ACHN (cell line): ENCODE measurements around the gene MAP2K6.
"Not testable (repeated sequence)": the region's sequence is repeated elsewhere in the genome, so short reads cannot be mapped to it uniquely, and the experiment has no call there.

Experiments used
- DNase-seq: peaks from one replicate; pipeline ENCODE4 v3.0.0-alpha.2; 2015
- in situ Hi-C: cut with HindIII; loops from 2 replicates; pipeline ENCODE4 v1.10.0; 2017; ENCODE audit warnings: low sequenced_read_pairs, low pct_ligation_motif_present, low pct_unique_long_range_greater_than_20kb

The MAP2K6 gene

DNA sequence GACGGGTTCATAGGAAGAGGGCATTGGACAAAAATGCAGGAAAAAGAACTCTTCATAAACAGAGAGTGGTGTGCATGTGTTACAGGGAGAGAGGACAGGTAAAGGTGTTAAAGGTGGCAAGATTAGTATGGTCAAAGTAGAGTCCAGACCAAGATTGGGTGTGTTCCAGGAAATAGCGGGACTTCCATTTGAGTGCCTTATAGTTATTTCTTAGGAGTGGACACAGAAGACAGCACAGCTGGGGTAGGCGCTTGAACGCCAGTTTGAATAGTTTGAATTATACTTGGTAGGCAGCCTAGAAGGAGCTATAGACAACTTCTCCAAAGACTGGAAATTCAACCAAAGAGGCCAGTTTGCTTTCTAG is 63.4 kb downstream of the MAP2K6 start:
- in situ Hi-C loops, result no loop called here
- DNase-seq, result no peak

DNA sequence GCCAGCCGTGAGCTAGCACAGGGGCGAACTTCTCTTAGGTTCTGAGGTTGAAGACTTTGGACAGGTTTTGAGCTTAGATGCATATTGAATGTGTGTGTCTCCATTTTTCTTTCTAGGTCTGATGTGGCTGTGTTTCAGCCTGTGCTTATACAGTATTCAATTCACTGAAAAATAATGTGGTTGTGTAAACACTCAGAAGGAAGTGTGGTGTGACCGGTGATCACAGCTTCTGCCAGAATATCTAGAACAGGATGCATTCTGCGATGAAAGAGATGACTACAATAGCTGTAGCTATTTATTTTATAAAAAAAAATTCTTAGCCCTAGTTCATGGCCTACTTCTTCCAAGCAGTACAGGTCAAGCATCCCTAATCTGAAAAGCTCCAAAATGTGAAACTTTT is 64.4 kb downstream of the MAP2K6 start:
- DNase-seq, result no peak
- in situ Hi-C loops, result no loop called here

DNA sequence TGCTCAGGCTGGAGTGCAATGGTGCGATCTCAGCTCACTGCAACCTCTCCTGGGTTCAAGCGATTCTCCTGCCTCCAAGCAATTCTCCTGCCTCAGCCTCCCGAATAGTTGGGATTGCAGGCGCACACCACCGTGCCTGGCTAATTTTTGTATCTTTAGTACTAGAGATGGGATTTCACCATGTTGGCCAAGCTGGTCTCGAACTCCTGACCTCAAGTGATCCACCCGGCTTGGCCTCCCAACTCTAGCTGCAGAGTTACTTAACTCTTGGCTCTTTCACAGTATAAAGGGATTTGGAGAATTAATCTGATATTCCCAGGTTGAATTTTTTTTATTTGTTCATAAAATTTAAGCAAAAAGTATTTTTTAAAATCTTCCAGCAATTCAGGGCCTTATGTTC is 65.3 kb downstream of the MAP2K6 start:
- DNase-seq, in situ Hi-C loops: not testable (repeated sequence)

DNA sequence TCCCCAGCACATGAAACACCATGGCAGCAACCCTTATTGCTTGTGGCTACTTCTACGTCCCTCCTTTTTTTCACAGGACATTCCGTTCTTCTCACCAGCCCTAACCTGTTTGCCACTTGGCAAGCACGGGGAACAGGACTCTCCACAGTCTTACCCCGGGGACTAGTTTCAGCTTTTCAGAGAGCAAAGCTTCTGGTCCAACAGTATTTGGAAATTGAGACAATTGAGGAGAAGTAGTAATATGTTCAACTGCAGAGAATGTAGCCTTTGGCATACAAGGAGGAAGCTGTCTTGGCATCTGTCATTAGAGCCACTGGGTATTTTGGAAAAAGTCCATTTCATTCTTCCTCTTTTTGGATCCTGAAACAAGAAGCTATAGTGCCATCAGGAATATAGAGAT is 65.7 kb downstream of the MAP2K6 start:
- in situ Hi-C loops, result no loop called here
- no peak for DNase-seq

DNA sequence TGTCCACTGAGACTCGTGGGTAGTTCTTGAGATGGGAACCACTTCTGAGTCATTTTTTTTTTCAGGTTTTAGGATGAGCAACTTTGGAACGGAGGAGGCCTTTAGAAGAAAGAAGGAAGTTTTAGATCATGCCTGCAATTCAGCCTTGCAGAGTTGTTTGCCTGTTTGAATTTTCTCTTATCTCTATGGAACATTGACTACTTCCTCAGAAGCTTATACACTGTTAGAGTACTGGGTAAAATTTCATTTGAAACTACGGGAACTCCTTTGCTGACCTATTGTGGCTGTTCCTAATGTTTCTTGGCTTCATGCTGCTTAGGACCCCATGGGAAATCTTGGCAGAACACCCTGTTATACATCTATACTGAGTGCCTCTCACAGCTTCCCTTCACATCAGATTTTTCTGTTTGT is 70.8 kb downstream of the MAP2K6 start:
- DNase-seq, result no peak
- in situ Hi-C loops, result no loop called here

DNA sequence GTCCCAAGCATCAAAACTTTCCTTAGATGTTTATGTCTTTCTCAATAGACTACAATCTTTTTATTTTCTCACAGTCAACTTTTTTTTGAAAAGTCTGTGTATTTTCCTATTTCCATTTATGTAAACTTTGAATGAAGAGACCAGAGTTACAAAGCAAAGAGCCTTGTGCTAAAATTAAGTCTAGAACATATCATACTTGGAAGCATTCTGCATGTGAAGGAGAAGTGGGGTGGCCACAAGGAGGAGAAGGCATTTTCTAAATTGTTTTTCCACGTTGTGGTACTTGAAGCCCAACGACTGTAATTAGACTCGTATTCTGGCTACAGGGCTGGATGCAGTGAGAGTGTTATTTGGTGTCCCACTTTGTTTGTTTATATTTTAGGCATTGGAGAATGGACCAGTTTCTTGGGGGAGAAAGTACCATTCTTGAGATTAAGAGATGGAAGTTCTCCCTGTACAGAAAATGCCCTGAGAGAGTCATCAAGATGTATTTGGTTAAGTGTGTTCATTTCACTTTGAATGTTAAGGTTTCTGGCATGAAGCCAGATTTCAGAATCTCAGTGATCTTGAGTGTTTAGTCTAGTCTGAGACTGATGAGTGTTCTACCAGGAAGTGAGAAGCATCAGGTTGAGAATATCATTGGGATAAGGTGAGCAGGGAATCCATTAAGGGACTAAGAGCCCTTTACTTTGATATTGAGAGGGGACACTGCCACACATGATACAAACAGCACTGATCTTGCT is 71.6 kb downstream of the MAP2K6 start:
- DNase-seq, result no peak
- in situ Hi-C loops, result no loop called here

DNA sequence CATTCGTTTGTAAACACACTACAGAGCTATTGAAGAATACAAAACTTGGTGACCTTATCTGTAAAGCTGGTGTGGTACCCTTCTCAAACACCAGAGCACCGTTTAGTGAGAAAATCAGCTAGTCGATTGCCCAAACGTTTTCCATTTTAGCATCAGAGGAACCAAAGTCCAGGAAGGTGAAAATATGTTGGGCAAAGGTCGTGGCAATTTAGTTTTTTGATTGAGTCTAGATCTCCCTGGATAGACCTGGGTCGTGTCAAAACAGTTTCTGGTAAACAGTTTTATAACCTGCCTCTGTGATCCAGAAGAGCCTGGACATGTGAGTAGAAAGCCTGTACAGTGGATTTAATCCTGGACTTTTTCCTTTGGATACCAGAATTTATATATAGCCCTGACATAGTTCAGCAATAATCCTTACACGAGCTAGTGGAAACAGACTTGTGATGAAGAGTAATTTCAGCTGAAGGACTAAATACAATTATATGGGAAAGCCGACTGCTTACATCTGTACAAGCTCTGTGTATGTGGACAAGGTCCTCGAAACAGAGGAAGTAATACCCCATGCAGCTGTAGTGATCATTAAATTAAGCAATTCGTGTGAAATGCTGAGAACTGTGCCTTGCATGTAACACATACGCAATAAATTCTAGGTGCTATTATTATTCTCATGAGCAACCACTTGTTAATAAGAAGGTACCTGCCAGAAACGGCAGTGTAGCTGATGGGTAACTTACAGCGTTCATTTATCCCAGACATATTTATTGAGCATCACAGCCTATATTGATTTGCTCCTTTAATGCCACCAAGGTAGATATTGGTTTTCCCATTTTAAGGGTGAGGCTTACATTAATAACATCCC is 72.5 kb downstream of the MAP2K6 start:
- in situ Hi-C loops, result no loop called here
- DNase-seq, result no peak

DNA sequence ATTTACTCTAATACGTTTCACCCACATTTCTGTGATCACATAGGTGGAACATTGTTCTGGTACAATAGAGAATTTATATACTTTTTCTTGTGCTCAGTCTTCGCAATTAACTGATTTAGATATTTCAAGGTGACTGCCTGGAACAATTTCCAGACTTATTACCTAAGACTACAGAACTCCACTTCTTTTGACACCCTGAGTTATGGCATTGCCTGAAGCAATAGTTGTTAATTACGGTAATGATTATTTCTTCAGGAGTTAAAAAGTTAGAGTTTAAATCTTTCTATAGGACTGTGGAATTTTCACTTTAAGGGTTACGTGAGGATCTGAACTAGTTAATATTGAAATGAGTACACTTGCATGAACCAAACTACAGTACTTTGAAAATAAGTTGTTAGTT is 74.8 kb downstream of the MAP2K6 start:
- in situ Hi-C loops, result no loop called here
- no peak for DNase-seq

DNA sequence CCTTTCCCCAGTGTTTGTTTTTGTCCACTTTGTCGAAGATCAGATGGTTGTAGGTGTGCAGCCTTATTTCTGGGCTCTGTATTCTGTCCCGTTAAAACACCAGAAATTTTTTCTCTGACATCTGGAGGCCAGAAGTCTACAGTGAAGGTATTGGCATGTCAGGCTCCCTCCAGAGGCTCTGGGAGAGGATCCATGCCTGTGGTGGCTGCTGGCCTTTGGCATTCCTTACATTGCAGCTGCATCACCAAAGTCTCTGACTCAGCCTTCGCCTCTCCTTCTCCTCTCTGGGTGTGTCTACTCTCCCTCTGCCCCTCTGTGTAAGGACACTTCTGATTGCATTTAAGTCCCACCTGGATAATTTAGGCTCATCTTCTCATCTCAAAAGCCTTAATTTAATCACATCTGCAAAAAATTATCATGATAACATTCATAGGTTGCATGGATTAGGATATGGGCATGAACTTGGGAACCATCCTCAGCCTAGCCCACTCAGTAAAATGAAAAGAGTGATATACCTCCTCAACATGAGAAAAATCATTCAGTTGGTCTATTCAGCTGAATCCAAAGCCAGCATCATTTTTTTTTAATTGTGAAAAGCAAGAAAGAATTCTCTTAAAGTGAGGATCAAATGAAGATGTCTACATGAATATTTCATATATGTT is 78.0 kb downstream of the MAP2K6 start:
- in situ Hi-C loops, result no loop called here
- peak; percentile 85 for DNase-seq

DNA sequence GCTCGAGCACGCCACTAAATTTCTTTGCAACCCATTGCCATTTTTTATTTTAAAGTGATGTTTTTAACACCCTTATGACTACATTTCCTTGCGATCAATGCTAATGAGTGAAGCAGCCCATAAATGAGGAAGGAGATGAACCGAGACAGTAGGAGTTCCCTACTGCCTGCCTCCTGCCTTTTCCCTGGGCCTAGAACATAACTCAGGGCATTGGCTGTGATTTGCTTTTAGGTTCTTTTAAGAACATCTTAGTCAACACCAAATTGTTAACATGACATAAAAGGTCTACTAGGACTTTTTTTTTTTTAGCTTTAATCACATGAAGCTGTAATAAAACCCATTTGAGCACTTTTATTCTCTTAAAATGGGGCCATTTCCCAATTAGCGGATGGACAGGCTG is 81.3 kb downstream of the MAP2K6 start:
- in situ Hi-C loops, result no loop called here

DNA sequence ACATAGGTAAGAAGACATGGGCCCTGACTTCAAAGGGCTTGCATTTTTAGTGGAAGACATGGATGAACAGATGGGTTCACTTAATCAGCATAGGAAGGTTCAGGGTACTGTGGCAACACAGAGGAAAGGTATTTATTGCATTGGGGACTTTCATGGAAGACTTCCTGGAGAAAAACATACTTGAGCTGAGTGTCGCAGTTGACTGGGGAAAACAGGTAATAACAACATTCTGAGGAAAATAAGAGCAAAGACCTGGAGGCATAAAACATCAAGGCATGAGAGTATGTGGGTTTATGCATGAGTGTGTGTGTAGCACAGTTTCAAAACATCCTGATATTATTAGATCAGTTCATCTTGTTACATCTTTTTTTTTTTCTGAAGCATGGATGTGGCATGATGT is 82.7 kb downstream of the MAP2K6 start:
- no peak for DNase-seq
- in situ Hi-C loops, result no loop called here

More for the DNA sequence above, 81.3 kb downstream of the MAP2K6 start:
- no peak for DNase-seq

DNA sequence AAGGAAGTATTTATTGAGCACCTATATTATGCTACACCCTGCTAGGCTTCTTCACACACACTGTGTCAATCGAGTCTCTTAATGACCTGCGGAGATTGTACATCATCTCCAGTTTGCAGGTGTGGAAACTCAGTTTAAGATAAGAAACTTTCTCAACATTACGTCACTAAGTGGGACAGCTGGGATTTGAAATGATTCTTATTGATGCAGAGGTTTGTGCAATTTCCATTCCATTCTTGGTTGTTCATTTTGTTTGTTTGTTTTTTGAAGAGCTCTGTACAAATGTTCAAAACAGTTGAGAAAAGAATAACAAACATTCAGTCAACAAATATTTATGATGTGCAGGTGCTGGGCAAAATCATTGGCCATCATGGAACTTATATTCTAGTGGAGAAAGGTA is 84.8 kb downstream of the MAP2K6 start:
- DNase-seq, result no peak
- in situ Hi-C loops, result no loop called here

DNA sequence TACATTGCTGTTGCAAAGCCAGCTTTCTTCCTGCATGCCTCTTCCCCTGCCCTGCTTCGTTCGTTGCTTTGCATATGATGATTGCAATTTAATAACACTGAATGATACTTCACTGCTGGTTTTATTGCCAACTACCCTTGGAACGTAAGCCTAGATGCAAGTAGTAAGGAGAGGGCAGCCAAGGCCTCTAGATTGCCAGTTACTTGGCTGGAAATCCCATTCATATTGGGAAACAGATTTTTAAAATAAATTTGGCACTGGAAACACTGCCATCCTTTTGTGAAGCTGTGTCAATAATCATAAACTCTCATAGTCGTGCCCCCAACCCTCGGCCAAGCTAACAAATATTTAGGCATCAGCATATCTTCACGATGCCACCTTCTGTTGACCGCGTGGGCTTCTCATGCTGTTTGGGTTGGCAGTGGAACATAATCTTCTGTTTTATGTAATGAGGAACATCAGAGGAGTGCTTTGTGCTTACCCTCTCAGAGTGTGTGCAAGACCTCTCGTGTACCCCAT is 86.5 kb downstream of the MAP2K6 start:
- DNase-seq, result no peak
- in situ Hi-C loops, result no loop called here

DNA sequence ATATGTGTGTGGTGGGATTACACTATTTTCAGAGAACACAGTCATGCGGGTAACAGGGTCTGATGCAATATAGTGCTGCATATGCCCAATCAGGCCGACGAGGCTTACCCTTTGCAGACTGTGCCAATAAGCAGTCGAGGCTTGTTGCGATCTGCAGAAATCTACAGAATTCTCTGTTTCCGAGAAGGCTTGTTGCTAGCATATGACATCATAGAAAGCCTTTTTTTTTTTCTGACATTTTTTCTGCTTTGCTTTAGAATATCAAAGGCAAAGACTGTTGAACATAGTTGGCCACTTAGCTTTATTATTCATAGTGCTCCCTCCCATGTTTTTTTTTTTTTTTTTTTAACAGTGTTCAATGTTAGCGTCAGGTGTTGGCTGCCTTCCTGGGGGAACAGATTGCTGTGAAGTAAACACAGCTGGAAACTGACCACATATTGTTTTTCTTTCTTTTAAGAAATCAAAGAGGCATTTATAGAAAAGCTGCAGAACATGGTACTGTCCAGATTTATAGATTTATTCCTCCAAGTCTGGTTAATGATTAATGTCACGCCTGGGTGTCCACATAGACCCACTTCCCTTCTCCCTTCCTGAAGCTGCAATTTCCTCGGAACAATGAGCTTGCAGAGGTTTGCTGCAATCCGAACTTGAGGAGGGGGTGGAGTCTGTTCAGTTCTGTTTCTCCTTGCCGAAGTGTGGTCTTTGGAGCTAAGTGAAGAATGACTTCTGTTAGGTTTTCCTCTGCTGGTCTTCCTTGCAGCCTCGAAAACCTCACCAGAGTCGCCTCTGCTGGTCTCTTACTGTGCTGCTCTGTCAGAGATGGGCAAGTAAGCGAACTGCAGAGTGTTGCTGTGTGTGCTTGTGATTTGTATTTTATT is 87.3 kb downstream of the MAP2K6 start:
- in situ Hi-C loops, result no loop called here
- peak; percentile 59 for DNase-seq

DNA sequence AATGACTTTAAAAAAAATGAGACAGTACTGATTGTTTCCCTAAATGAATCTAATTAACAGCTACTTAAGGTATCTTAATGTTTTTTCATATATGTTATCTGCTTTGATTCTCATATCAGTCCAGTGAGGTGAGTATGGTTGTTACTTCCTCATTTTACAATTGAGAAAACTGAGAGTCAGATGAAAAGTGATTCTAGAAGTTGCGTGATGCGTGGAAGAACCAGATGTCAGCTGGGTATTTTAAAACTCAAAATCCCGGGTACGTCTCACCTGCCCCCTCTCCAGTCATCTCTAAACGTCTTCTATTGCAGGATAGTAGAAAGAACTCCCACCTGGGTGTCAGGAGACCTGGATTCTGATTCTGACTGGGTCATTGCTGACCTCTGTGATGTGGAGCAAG is 89.2 kb downstream of the MAP2K6 start:
- no peak for DNase-seq
- in situ Hi-C loops, result no loop called here

DNA sequence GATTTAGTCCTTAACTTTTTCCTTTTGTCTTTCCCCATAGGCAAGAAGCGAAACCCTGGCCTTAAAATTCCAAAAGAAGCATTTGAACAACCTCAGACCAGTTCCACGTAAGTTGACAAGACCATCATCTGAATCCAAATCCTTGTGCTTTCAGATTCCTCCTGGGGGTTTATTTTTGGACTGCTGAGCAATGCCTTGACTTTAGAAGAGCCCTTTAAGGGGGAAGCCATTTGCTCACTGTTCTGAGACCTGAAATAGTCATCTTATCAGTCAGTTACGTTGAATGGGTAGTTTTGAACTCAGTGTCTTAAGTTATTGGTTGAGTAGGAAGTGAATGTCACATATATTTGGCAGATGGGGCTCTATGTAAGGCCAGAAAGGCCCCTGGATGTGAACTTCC is 91.2 kb downstream of the MAP2K6 start:
- no peak for DNase-seq
- in situ Hi-C loops, result no loop called here

DNA sequence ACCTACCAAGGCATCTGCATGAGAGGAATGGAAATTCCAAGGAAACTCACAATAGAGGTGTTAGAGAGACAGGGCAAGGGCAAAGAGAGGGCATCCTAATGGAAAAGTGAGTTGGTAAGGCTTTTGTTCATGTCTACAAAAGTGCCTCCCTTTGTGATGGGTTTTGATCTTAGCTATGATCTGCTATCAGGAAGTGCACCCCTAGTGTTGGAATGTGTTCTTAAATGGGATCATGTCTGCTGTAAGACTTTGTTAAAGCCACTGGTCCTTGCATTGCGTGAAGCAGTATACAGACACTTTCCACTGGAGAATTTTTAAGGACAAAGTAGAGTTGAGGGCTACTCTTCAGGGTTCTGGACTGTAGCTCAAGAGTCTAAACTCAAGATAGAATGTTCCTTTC is 92.0 kb downstream of the MAP2K6 start:
- peak; percentile 49 for DNase-seq
- in situ Hi-C loops, result no loop called here

DNA sequence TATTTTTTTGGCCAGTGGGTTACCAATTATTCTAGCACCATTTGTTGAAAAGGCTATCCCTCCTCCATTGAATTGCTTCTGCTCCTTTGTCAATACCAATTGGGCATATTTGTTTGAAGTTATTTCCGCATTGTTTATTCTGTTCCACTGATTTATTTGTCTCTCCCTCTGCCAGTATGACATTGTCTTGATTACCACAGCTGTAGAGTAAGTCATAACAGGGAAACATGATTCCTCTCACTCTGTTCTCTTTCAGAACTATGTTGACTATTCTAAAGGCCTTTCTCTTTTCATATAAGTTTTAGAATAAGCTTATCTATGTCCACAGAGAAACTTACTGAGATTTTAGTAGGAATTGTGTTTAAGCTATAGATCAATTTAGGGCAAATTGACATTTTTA is 94.3 kb downstream of the MAP2K6 start:
- in situ Hi-C loops, result no loop called here
- DNase-seq, result no peak
